CD14-positive monocyte (primary cell): ENCODE data around the gene CHD6. TPM values are rescaled to one million over a fixed set of nuclear protein-coding genes. Genes with fewer than 3 reads are reported as not detected.

Source experiments
- DNase-seq, 3 donors: peaks; one replicate each; pipeline ENCODE4 v3.0.0-alpha.2; 2011 to 2022
- H2AFZ ChIP-seq: 2 replicates; pipeline ENCODE4 v1.6.0; 2012; ENCODE audit warnings: mild to moderate bottlenecking, low read depth, low read length, inconsistent platforms; ENCODE audit not compliant: insufficient read depth, poor library complexity, severe bottlenecking
- H3K27ac ChIP-seq, 2 donors: 1 replicate in 1 of 2; 2 replicates in 1 of 2; pipeline ENCODE4 v1.5.1; 2012 to 2013; ENCODE audit warnings: low read length in 2 of 2, control low read depth in 1 of 2, inconsistent platforms in 1 of 2, low read depth in 1 of 2, mild to moderate bottlenecking in 1 of 2
- H3K27me3 ChIP-seq, 2 donors: one replicate each; pipeline versions ENCODE4 v1.6.0 to v1.6.1; 2011 to 2013; ENCODE audit warnings: low read length in 2 of 2; ENCODE audit not compliant: control insufficient read depth in 2 of 2, insufficient read depth in 2 of 2
- H3K36me3 ChIP-seq, 2 donors: replicated peaks in 1 of 2; 1 replicate in 1 of 2; 2 replicates in 1 of 2; pipeline versions ENCODE4 v1.5.1 to v1.6.1; 2012 to 2013; ENCODE audit warnings: low read length in 2 of 2, control low read depth in 1 of 2, inconsistent platforms in 1 of 2, mild to moderate bottlenecking in 1 of 2; ENCODE audit not compliant: insufficient read depth in 2 of 2, control insufficient read depth in 1 of 2
- H3K4me1 ChIP-seq, 2 donors: 1 replicate in 1 of 2; 2 replicates in 1 of 2; pipeline versions ENCODE4 v1.5.1 to v1.6.1; 2012 to 2013; ENCODE audit warnings: low read length in 2 of 2, control low read depth in 1 of 2, inconsistent platforms in 1 of 2, mild to moderate bottlenecking in 1 of 2, moderate library complexity in 1 of 2; ENCODE audit not compliant: insufficient read depth in 2 of 2, control insufficient read depth in 1 of 2
- H3K4me2 ChIP-seq: replicated peaks from 2 replicates; pipeline ENCODE3; 2012; ENCODE audit warnings: low read length, moderate library complexity, mild to moderate bottlenecking; ENCODE audit not compliant: poor library complexity, severe bottlenecking; ENCODE audit errors: extremely low read depth
- H3K4me3 ChIP-seq, 3 experiments: fragments of 200-600 bp in 1 of 3; sonication (generic) in 1 of 3; replicated peaks in 1 of 3; 1 replicate in 2 of 3; 2 replicates in 1 of 3; pipeline ENCODE4 v1.5.1; 2011 to 2013; ENCODE audit warnings: low read length in 3 of 3, mild to moderate bottlenecking in 3 of 3, control low read depth in 2 of 3, low read depth in 2 of 3, inconsistent platforms in 1 of 3, moderate library complexity in 1 of 3
- H3K79me2 ChIP-seq: 2 replicates; pipeline ENCODE4 v1.6.0; 2012; ENCODE audit warnings: mild to moderate bottlenecking, control low read depth, inconsistent platforms, low read length, moderate library complexity; ENCODE audit not compliant: insufficient read depth
- H3K9ac ChIP-seq: 2 replicates; pipeline ENCODE4 v1.6.0; 2017; ENCODE audit warnings: low read length, mild to moderate bottlenecking; ENCODE audit not compliant: insufficient read depth, poor library complexity, severe bottlenecking
- H3K9me3 ChIP-seq, 2 donors: replicated peaks in 1 of 2; 1 replicate in 1 of 2; 2 replicates in 1 of 2; pipeline versions ENCODE4 v1.5.1 to v1.6.1; 2012 to 2013; ENCODE audit warnings: low read length in 2 of 2, control low read depth in 1 of 2; ENCODE audit not compliant: control insufficient read depth in 1 of 2, insufficient read depth in 1 of 2
- H4K20me1 ChIP-seq: 2 replicates; pipeline ENCODE4 v1.6.0; 2012; ENCODE audit warnings: mild to moderate bottlenecking, low read length, control low read depth, moderate library complexity; ENCODE audit not compliant: insufficient read depth
- H3K27ac Mint-ChIP-seq, 7 donors: one replicate each; pipeline ENCODE4 v1.8.0; 2020; ENCODE audit warnings: mild to moderate bottlenecking in 7 of 7, mixed read lengths in 7 of 7, moderate library complexity in 6 of 7, inconsistent platforms in 2 of 7
- H3K27me3 Mint-ChIP-seq, 3 donors: one replicate each; pipeline ENCODE4 v1.8.0; 2021 to 2022; ENCODE audit warnings: low read depth in 3 of 3, mild to moderate bottlenecking in 3 of 3, mixed read lengths in 3 of 3, moderate library complexity in 3 of 3, inconsistent platforms in 1 of 3
- H3K36me3 Mint-ChIP-seq, 2 donors: one replicate each; pipeline ENCODE4 v1.8.0; 2020; ENCODE audit warnings: mixed read lengths in 2 of 2, inconsistent platforms in 1 of 2, mild to moderate bottlenecking in 1 of 2
- H3K4me1 Mint-ChIP-seq: one replicate; pipeline ENCODE4 v1.8.0; 2020; ENCODE audit warnings: mild to moderate bottlenecking, mixed read lengths
- H3K4me3 Mint-ChIP-seq, 2 donors: one replicate each; pipeline ENCODE4 v1.8.0; 2020; ENCODE audit warnings: mild to moderate bottlenecking in 2 of 2, mixed read lengths in 2 of 2, moderate library complexity in 1 of 2
- H3K9me3 Mint-ChIP-seq, 7 donors: one replicate each; pipeline ENCODE4 v1.8.0; 2020 to 2022; ENCODE audit warnings: mixed read lengths in 7 of 7, mild to moderate bottlenecking in 6 of 7, moderate library complexity in 6 of 7, inconsistent platforms in 2 of 7
- CTCF ChIP-seq: fragments of 200-600 bp; IDR thresholded peaks from one replicate; pipeline ENCODE4 v1.8.0; 2022; ENCODE audit warnings: antibody characterized with exemption, mild to moderate bottlenecking
- WGBS: methylation state at CpG from one replicate; pipeline ENCODE4 v1.1.5; 2013; ENCODE audit warnings: missing lambda C conversion rate; ENCODE audit not compliant: insufficient coverage; 5-methylcytosine and 5-hydroxymethylcytosine counted together
- intact Hi-C, 2 donors: fragments of 100-400 bp; cut with micrococcal nuclease; formaldehyde crosslinking; loops; one replicate each; pipeline versions ENCODE4 v1.15.0 to v1.15.1; 2023
- polyA plus RNA-seq, 3 donors: library from polyadenylated mRNA; depleted of rRNA in 1 of 3; unstranded in 2 of 3; stranded (reverse) in 1 of 3; fragments of 300-500 nt in 2 of 3; fragments of >200 nt in 1 of 3; fragmentation: Illumina TruSeq in 2 of 3; gene quantifications; 1 replicate in 2 of 3; 2 replicates in 1 of 3; pipeline ENCODE4 v1.2.3, GENCODE V29; 2012 to 2021

Gene CHD6
- polyA plus RNA-seq, 3 donors = 12.9 to 19.6 (median 13.0) TPM

GRCh38 chr20:41352106-41352505 lies 266.1 kb downstream of the CHD6 start:
- no peaks in the 10 kb centered on the region for H4K20me1 ChIP-seq
- DNase-seq = no peak
- no peaks in the 10 kb centered on the region for H3K9me3 ChIP-seq
- no peaks in the 10 kb centered on the region for H3K36me3 ChIP-seq
- TF ChIP-seq CTCF = no peak
- peaks cover 6% of the 10 kb centered on the region for H3K4me1 Mint-ChIP-seq
- no peak overlapping the region for H2AFZ ChIP-seq
- no peak overlapping the region for H3K27ac Mint-ChIP-seq
- H3K4me1 ChIP-seq = no peaks in the 10 kb centered on the region
- 82% methylated on average over 3 of the region's 4 CpGs for WGBS
- H3K36me3 Mint-ChIP-seq = no peaks in the 10 kb centered on the region
- no peak overlapping the region for H3K4me3 Mint-ChIP-seq
- no peaks in the 10 kb centered on the region for H3K79me2 ChIP-seq
- H3K4me3 ChIP-seq = no peak overlapping the region
- H3K9ac ChIP-seq = no peak overlapping the region
- peaks cover 9 to 27% (median 26%) of the 10 kb centered on the region in 3 donors for H3K27me3 Mint-ChIP-seq
- H3K27me3 ChIP-seq = no peaks in the 10 kb centered on the region
- H3K9me3 Mint-ChIP-seq = peaks cover 0 to 4% (median 0%) of the 10 kb centered on the region in 7 donors
- no peak overlapping the region for H3K4me2 ChIP-seq
- intact Hi-C loops = no loop called here
- H3K27ac ChIP-seq = no peak overlapping the region
